Jurkat, Clone E6-1 (cell line): ENCODE results near the gene MGLL.

Experiments
- DNase-seq: peaks from one replicate; pipeline ENCODE4 v3.0.0-alpha.2; 2011; ENCODE audit warnings: low read depth, low spot score
- H3K4me3 ChIP-seq: 2 replicates; pipeline ENCODE4 v1.5.1; 2011; ENCODE audit warnings: mild to moderate bottlenecking, low read length, control low read depth, moderate library complexity

MGLL gene

GRCh38 chr3:127749361-127749760 is 73.0 kb downstream of the MGLL start:
- no peak overlapping the region for H3K4me3 ChIP-seq
- DNase-seq = no peak

- no peak overlapping the region for H3K4me3 ChIP-seq
- DNase-seq = no peak
Measured at GRCh38 chr3:127748754-127749327, 73.5 kb downstream of the MGLL start.

- no peak overlapping the region for H3K4me3 ChIP-seq
- no peak for DNase-seq
Measured at GRCh38 chr3:127747751-127748521, 74.4 kb downstream of the MGLL start.

GRCh38 chr3:127747066-127747465 is 75.2 kb downstream of the MGLL start:
- DNase-seq = no peak

GRCh38 chr3:127746400-127747057 is 75.8 kb downstream of the MGLL start:
- no peak for DNase-seq
- no peak overlapping the region for H3K4me3 ChIP-seq

More at GRCh38 chr3:127747066-127747465, 75.2 kb downstream of the MGLL start:
- H3K4me3 ChIP-seq = no peak overlapping the region

GRCh38 chr3:127745656-127746399 is 76.5 kb downstream of the MGLL start:
- DNase-seq = no peak
- no peak overlapping the region for H3K4me3 ChIP-seq

GRCh38 chr3:127744875-127745274 is 77.4 kb downstream of the MGLL start:
- no peak overlapping the region for H3K4me3 ChIP-seq
- no peak for DNase-seq

- no peak for DNase-seq
- H3K4me3 ChIP-seq = no peak overlapping the region
Measured at GRCh38 chr3:127744253-127744815, 78.0 kb downstream of the MGLL start.

- H3K4me3 ChIP-seq = no peak overlapping the region
- DNase-seq = no peak
Measured at GRCh38 chr3:127743351-127744252, 78.7 kb downstream of the MGLL start.

GRCh38 chr3:127742580-127742979 is 79.7 kb downstream of the MGLL start:
- no peak overlapping the region for H3K4me3 ChIP-seq
- DNase-seq = no peak

GRCh38 chr3:127741690-127742089 is 80.6 kb downstream of the MGLL start:
- no peak for DNase-seq
- no peak overlapping the region for H3K4me3 ChIP-seq

- H3K4me3 ChIP-seq = no peak overlapping the region
- no peak for DNase-seq
Measured at GRCh38 chr3:127741246-127741645, 81.1 kb downstream of the MGLL start.

GRCh38 chr3:127740136-127740915 is 82.0 kb downstream of the MGLL start:
- no peak for DNase-seq
- no peak overlapping the region for H3K4me3 ChIP-seq

- DNase-seq = no peak
- H3K4me3 ChIP-seq = no peak overlapping the region
Measured at GRCh38 chr3:127739347-127740135, 82.8 kb downstream of the MGLL start.

- H3K4me3 ChIP-seq = no peak overlapping the region
- DNase-seq = no peak
Measured at GRCh38 chr3:127738192-127738840, 84.0 kb downstream of the MGLL start.

GRCh38 chr3:127736801-127737539 is 85.3 kb downstream of the MGLL start:
- no peak overlapping the region for H3K4me3 ChIP-seq
- DNase-seq = no peak
